ENCODE results near the gene PP2D1. TPM values are rescaled to one million over a fixed set of nuclear protein-coding genes. Genes with fewer than 3 reads are reported as not detected.

PP2D1 gene
- total and polyA plus RNA-seq, 2 of the 8 experiments (the other 6 are each of a cell fraction or from before 2014, with no cell fraction given): not detected

- no peak overlapping the region for H3K56ac ChIP-seq (replicated peaks; ENCODE audit: insufficient read length, low read depth, low read length)
- H3K4me3 ChIP-seq (ENCODE audit: extremely low read depth in 1 of 4, insufficient read depth in 2 of 4, low read depth in 3 of 4, low read length in 4 of 4): no peak overlapping the region
- no peak overlapping the region for H2BK5ac ChIP-seq (ENCODE audit: low read depth, low read length)
- H3K4ac ChIP-seq (replicated peaks; ENCODE audit: insufficient read length, low read depth, low read length): no peak overlapping the region
- no peaks in the 10 kb centered on the region for H4K20me1 ChIP-seq (replicated peaks in 1 of 2; ENCODE audit: control insufficient read depth in 1 of 2, insufficient read depth in 2 of 2, low read length in 2 of 2)
- WGBS, 2 experiments (ENCODE audit: extremely low coverage in 1 of 2, insufficient coverage in 1 of 2, insufficient read length in 1 of 2, insufficient replicate concordance in 2 of 2, low coverage in 1 of 2, low lambda C conversion rate in 2 of 2, missing lambda C conversion rate in 1 of 2): 88% methylated on average over 6 of the region's 7 CpGs; no CpG with 5 or more reads in 1 of the 2 experiments
- no peaks in the 10 kb centered on the region for H3K9me3 ChIP-seq (ENCODE audit: insufficient read depth in 2 of 2, low read depth in 1 of 2, low read length in 1 of 2)
- H2BK12ac ChIP-seq (ENCODE audit: low read depth, low read length): no peak overlapping the region
- H4K5ac ChIP-seq (ENCODE audit: insufficient read length, low read depth, low read length): no peak overlapping the region
- no peak overlapping the region for H4K91ac ChIP-seq (replicated peaks; ENCODE audit: insufficient read length, low read length)
- H3K79me2 ChIP-seq (ENCODE audit: control insufficient read depth in 1 of 2, insufficient read depth in 2 of 2, low read length in 2 of 2): no peaks in the 10 kb centered on the region
- no peak overlapping the region for H3K18ac ChIP-seq (ENCODE audit: extremely low read depth, low read length)
- no peak overlapping the region for H3K14ac ChIP-seq (ENCODE audit: insufficient read length)
- H2BK120ac ChIP-seq (replicated peaks; ENCODE audit: low read depth, low read length): no peak overlapping the region
- no peak overlapping the region for H2BK15ac ChIP-seq (ENCODE audit: low read length)
- H2BK20ac ChIP-seq (ENCODE audit: low read length): no peak overlapping the region
- FAIRE-seq (no peak), DNase-seq (ENCODE audit: low read depth in 1 of 2, low spot score in 2 of 2) (no peak)
- H3K27me3 ChIP-seq (replicated peaks in 1 of 4; ENCODE audit: control insufficient read depth in 3 of 4, extremely low read depth in 1 of 4, insufficient read depth in 3 of 4, low read length in 3 of 4): no peaks in the 10 kb centered on the region
- H3K9ac ChIP-seq (replicated peaks in 1 of 4; ENCODE audit: extremely low read depth in 1 of 4, low read depth in 3 of 4, low read length in 3 of 4): no peak overlapping the region
- H3K79me1 ChIP-seq (ENCODE audit: low read depth, low read length): no peaks in the 10 kb centered on the region
- no peak overlapping the region for H4K8ac ChIP-seq (ENCODE audit: extremely low read depth, insufficient read depth, low read length)
- H3K4me1 ChIP-seq (replicated peaks in 1 of 4; ENCODE audit: control insufficient read depth in 3 of 4, insufficient read depth in 4 of 4, low read length in 3 of 4): no peaks in the 10 kb centered on the region
- H3K27ac ChIP-seq (ENCODE audit: low read depth, low read length): no peak overlapping the region
- ChIA-PET POLR2A (ENCODE audit: partially characterized antibody) (no interaction called here), CTCF (ENCODE audit: partially characterized antibody) (no interaction called here)
- H2AK5ac ChIP-seq (ENCODE audit: low read depth, low read length): no peak overlapping the region
- H2AFZ ChIP-seq (ENCODE audit: low read length): no peak overlapping the region
- H3K23ac ChIP-seq (ENCODE audit: insufficient read length): no peak overlapping the region
- no peak overlapping the region for H3K4me2 ChIP-seq (ENCODE audit: insufficient read depth in 1 of 2, low read depth in 2 of 2, low read length in 2 of 2)
- H3K23me2 ChIP-seq (ENCODE audit: low read depth, low read length): no peaks in the 10 kb centered on the region
- H3K36me3 ChIP-seq (ENCODE audit: control insufficient read depth in 2 of 4, insufficient read depth in 4 of 4, low read length in 3 of 4): no peaks in the 10 kb centered on the region
- no peak for TF ChIP-seq SAP30 (IDR thresholded peaks at IDR 0.05; ENCODE audit: insufficient read depth, insufficient replicate concordance, low read length)
- TF ChIP-seq TBP (IDR thresholded peaks at IDR 0.05; ENCODE audit: low read depth, low read length): no peak
- no peak for TF ChIP-seq POU5F1 (IDR thresholded peaks at IDR 0.05; ENCODE audit: low read depth, low read length)
- TF ChIP-seq GTF2F1 (IDR thresholded peaks at IDR 0.05; ENCODE audit: borderline replicate concordance, low read depth, low read length): no peak
- no peak for TF ChIP-seq CTCF (IDR thresholded peaks at IDR 0.05; ENCODE audit: control extremely low read depth in 1 of 3, insufficient read depth in 1 of 3, low read depth in 1 of 3, low read length in 3 of 3)
Measured at GRCh38 chr3:20047341-20047779, 35.3 kb upstream of the PP2D1 start.

Measured in H1 (cell line).